HepG2 (cell line): ENCODE results near the gene MSMB. TPM values are rescaled to one million over a fixed set of nuclear protein-coding genes. Genes with fewer than 3 reads are reported as not detected.

Experiments
- CEBPG ChIP-seq: IDR thresholded peaks from 2 replicates; pipeline ENCODE4 v1.6.1; 2016
- CSRNP2 ChIP-seq: sonication (generic); formaldehyde crosslinking; conservative IDR thresholded peaks from 2 replicates; pipeline ENCODE4 v1.8.0; 2022; ENCODE audit warnings: low read depth, missing genetic modification reagents
- GATA4 ChIP-seq: sonication (generic); IDR thresholded peaks from 2 replicates; pipeline ENCODE4 v1.6.1; 2016; ENCODE audit warnings: antibody characterized with exemption, low read depth, borderline replicate concordance
- HES4 ChIP-seq: sonication (generic); formaldehyde crosslinking; IDR thresholded peaks from 2 replicates; pipeline ENCODE4 v1.9.0; 2021; ENCODE audit warnings: mild to moderate bottlenecking, missing genetic modification reagents, borderline replicate concordance
- KDM1A ChIP-seq: IDR thresholded peaks from 2 replicates; pipeline ENCODE4 v1.6.1; 2016; ENCODE audit warnings: missing compliant biosample characterization
- NFATC3 ChIP-seq: sonication (generic); formaldehyde crosslinking; IDR thresholded peaks from 2 replicates; pipeline ENCODE4 v1.5.1; 2020; ENCODE audit warnings: mild to moderate bottlenecking, missing genetic modification reagents
- NR3C1 ChIP-seq: sonication (generic); formaldehyde crosslinking; IDR thresholded peaks from 2 replicates; pipeline ENCODE4 v1.4.0; 2020; ENCODE audit warnings: missing genetic modification reagents
- PHF8 ChIP-seq: sonication (generic); formaldehyde crosslinking; IDR thresholded peaks from 2 replicates; pipeline ENCODE4 v1.5.0; 2020; ENCODE audit warnings: missing genetic modification reagents
- PITX1 ChIP-seq: sonication (generic); formaldehyde crosslinking; IDR thresholded peaks from 2 replicates; pipeline ENCODE4 v1.5.1; 2020; ENCODE audit warnings: mild to moderate bottlenecking, missing genetic modification reagents
- REXO4 ChIP-seq: sonication (generic); formaldehyde crosslinking; IDR thresholded peaks from 2 replicates; pipeline ENCODE4 v1.8.0; 2022; ENCODE audit warnings: missing genetic modification reagents, mild to moderate bottlenecking, borderline replicate concordance
- RXRB ChIP-seq: IDR thresholded peaks from 2 replicates; pipeline ENCODE4 v1.6.1; 2016; ENCODE audit warnings: borderline replicate concordance, missing genetic modification reagents, missing compliant biosample characterization
- SETDB1 ChIP-seq: sonication (generic); formaldehyde crosslinking; IDR thresholded peaks from 2 replicates; pipeline ENCODE4 v1.5.1; 2020; ENCODE audit warnings: missing genetic modification reagents, mild to moderate bottlenecking, borderline replicate concordance
- TAF15 ChIP-seq: fragments of 200-400 bp; formaldehyde crosslinking; IDR thresholded peaks from one replicate; pipeline ENCODE4 v1.6.1; 2018; ENCODE audit warnings: mild to moderate bottlenecking, low read depth, low read length; ENCODE audit not compliant: poor library complexity, severe bottlenecking
- TARDBP ChIP-seq: sonication (generic); formaldehyde crosslinking; IDR thresholded peaks from 2 replicates; pipeline ENCODE4 v1.8.0; 2022; ENCODE audit warnings: mild to moderate bottlenecking, missing genetic modification reagents
- TFAP4 ChIP-seq: sonication (generic); IDR thresholded peaks from 2 replicates; pipeline ENCODE4 v1.6.1; 2016; ENCODE audit warnings: low read depth, borderline replicate concordance
- THAP11 ChIP-seq: IDR thresholded peaks from 2 replicates; pipeline ENCODE4 v1.6.1; 2016; ENCODE audit warnings: missing biosample characterization, missing genetic modification reagents
- ZNF274 ChIP-seq: sonication (generic); formaldehyde crosslinking; IDR thresholded peaks from 2 replicates; pipeline ENCODE4 v1.5.1; 2020; ENCODE audit warnings: mild to moderate bottlenecking, missing genetic modification reagents
- ZNF740 ChIP-seq: sonication (generic); formaldehyde crosslinking; IDR thresholded peaks from 2 replicates; pipeline ENCODE4 v1.4.0; 2020; ENCODE audit warnings: missing genetic modification reagents
- ZNF761 ChIP-seq: sonication (generic); formaldehyde crosslinking; conservative IDR thresholded peaks from 2 replicates; pipeline ENCODE4 v1.4.0; 2020; ENCODE audit warnings: mild to moderate bottlenecking, missing genetic modification reagents
- ZZZ3 ChIP-seq: sonication (generic); formaldehyde crosslinking; IDR thresholded peaks from 2 replicates; pipeline ENCODE4 v1.4.0; 2020; ENCODE audit warnings: missing genetic modification reagents, mild to moderate bottlenecking, borderline replicate concordance
- polyA plus RNA-seq, 8 experiments: library from polyadenylated mRNA; depleted of rRNA in 3 of 8; stranded (reverse) in 7 of 8; unstranded in 1 of 8; fragments of >200 nt; fragmentation: Illumina TruSeq in 4 of 8; extraction: Trizol in 4 of 8; gene quantifications; 2 replicates each; pipeline versions ENCODE4 v1.2.1 to v1.2.3, GENCODE V29; 2011 to 2016; ENCODE audit warnings: low read depth in 4 of 8, missing spikeins in 1 of 8, mixed read lengths in 1 of 8; ENCODE audit not compliant: insufficient read depth in 1 of 8
- total RNA-seq, 5 experiments: library from RNA; depleted of rRNA; stranded (reverse); fragments of >200 nt; fragmentation: Illumina TruSeq; extraction: Trizol; gene quantifications; 2 replicates each; pipeline ENCODE4 v1.2.3, GENCODE V29; 2016; ENCODE audit warnings: low read depth in 1 of 5
- TF ChIP-seq, protein P1 (sequence below): IDR thresholded peaks from 2 replicates; pipeline ENCODE4 v1.6.1; 2016; ENCODE audit warnings: mild to moderate bottlenecking

Gene MSMB
- total and polyA plus RNA-seq, 2 of the 13 experiments (the other 11 are each of a cell fraction or from before 2014, with no cell fraction given): 0.84 TPM; not detected in 1

GRCh38 chr10:46035923-46036849 lies 9.9 kb downstream of the MSMB start (continued):
- TF ChIP-seq CSRNP2 (CRISPR knock-in tag) (no peak), TARDBP (CRISPR knock-in tag) (0 out of 2 replicates have a peak, but pooled peaks have one; percentile 15), NFATC3 (CRISPR knock-in tag) (no peak), KDM1A (no peak; the same call in 1 of the 2 replicates), GATA4 (no peak), ZNF740 (CRISPR knock-in tag) (no peak), SETDB1 (CRISPR knock-in tag) (no peak), HES4 (CRISPR knock-in tag) (no peak), ZZZ3 (CRISPR knock-in tag) (no peak), NR3C1 (CRISPR knock-in tag) (no peak), ZNF761 (CRISPR knock-in tag) (no peak), THAP11 (no peak), ZNF274 (CRISPR knock-in tag) (no peak), CEBPG (CRISPR knock-in tag) (peak; percentile 80), TAF15 (no peak), PHF8 (CRISPR knock-in tag) (peak; percentile 46; the same call in 1 of the 2 replicates), REXO4 (CRISPR knock-in tag) (no peak), TFAP4 (peak; percentile 54; the same call in 1 of the 2 replicates), PITX1 (CRISPR knock-in tag) (peak; percentile 70; the same call in 1 of the 2 replicates), RXRB (CRISPR knock-in tag) (peak; percentile 79)
- TF ChIP-seq, protein P1, sequence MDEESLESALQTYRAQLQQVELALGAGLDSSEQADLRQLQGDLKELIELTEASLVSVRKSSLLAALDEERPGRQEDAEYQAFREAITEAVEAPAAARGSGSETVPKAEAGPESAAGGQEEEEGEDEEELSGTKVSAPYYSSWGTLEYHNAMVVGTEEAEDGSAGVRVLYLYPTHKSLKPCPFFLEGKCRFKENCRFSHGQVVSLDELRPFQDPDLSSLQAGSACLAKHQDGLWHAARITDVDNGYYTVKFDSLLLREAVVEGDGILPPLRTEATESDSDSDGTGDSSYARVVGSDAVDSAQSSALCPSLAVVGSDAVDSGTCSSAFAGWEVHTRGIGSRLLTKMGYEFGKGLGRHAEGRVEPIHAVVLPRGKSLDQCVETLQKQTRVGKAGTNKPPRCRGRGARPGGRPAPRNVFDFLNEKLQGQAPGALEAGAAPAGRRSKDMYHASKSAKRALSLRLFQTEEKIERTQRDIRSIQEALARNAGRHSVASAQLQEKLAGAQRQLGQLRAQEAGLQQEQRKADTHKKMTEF (CRISPR knock-in tag): peak; percentile 86
